PC-9 (cell line): ENCODE results near the gene CNTN5. TPM values are rescaled to one million over a fixed set of nuclear protein-coding genes. Genes with fewer than 3 reads are reported as not detected.

Source experiments
- BruUV-seq: library from RNA; stranded (reverse); fragments of 400-500 nt; replicated peaks from 2 replicates; lab custom pipeline; 2021; lab: Mats Ljungman, UMichigan
- CTCF ChIA-PET: fragments of 300-600 bp; sonication (Branson Sonifier 250); formaldehyde crosslinking; loops from one replicate; lab custom pipeline; 2022; ENCODE audit warnings: antibody characterized with exemption; lab: Charles Lee
- POLR2A ChIA-PET: fragments of 300-600 bp; sonication (Branson Sonifier 250); formaldehyde crosslinking; loops from one replicate; lab custom pipeline; 2022; ENCODE audit warnings: antibody characterized with exemption; ENCODE audit not compliant: unreplicated experiment; lab: Charles Lee
- DNase-seq, 2 experiments: peaks; one replicate each; pipeline versions ENCODE4 v3.0.0 to v3.0.0-alpha.2; 2015 to 2022; ENCODE audit warnings: mixed read lengths in 1 of 2
- H2AFZ ChIP-seq: fragments of 200-600 bp; sonication (generic); 2 replicates; pipeline ENCODE4 v1.8.1; 2017; ENCODE audit warnings: antibody characterized with exemption
- H3F3A ChIP-seq: fragments of 200-600 bp; sonication (generic); 2 replicates; pipeline ENCODE4 v1.8.1; 2017; ENCODE audit warnings: antibody characterized with exemption, mild to moderate bottlenecking, low read depth; ENCODE audit not compliant: insufficient read depth
- H3K27ac ChIP-seq: fragments of 200-600 bp; sonication (generic); 2 replicates; pipeline ENCODE4 v1.6.1; 2016; ENCODE audit warnings: mixed run types
- H3K27me3 ChIP-seq: fragments of 200-600 bp; sonication (generic); 2 replicates; pipeline ENCODE4 v1.6.1; 2016; ENCODE audit warnings: low read depth, mixed run types; ENCODE audit not compliant: insufficient read depth
- H3K36me3 ChIP-seq: fragments of 200-600 bp; sonication (generic); 2 replicates; pipeline ENCODE4 v1.6.1; 2016; ENCODE audit warnings: low read depth, mixed run types
- H3K4me1 ChIP-seq: fragments of 200-600 bp; sonication (generic); replicated peaks from 2 replicates; pipeline ENCODE4 v1.6.1; 2016; ENCODE audit warnings: mixed run types; ENCODE audit not compliant: insufficient read depth
- H3K4me2 ChIP-seq: fragments of 200-600 bp; sonication (generic); 2 replicates; pipeline ENCODE4 v1.6.1; 2017; ENCODE audit warnings: mixed run types
- H3K4me3 ChIP-seq: fragments of 200-600 bp; sonication (generic); 2 replicates; pipeline ENCODE4 v1.6.1; 2016; ENCODE audit warnings: mixed run types
- H3K79me2 ChIP-seq: fragments of 200-600 bp; sonication (generic); 2 replicates; pipeline ENCODE4 v1.6.1; 2017; ENCODE audit warnings: low read depth, mixed run types
- H3K9me2 ChIP-seq: fragments of 200-600 bp; sonication (generic); 2 replicates; pipeline ENCODE4 v1.8.1; 2017; ENCODE audit warnings: mild to moderate bottlenecking; ENCODE audit not compliant: insufficient read depth
- H3K9me3 ChIP-seq: fragments of 200-600 bp; sonication (generic); 2 replicates; pipeline ENCODE4 v1.8.1; 2016; ENCODE audit warnings: low read depth; ENCODE audit not compliant: insufficient read depth
- H4K20me1 ChIP-seq: fragments of 200-600 bp; sonication (generic); 2 replicates; pipeline ENCODE4 v1.8.1; 2017; ENCODE audit not compliant: insufficient read depth
- CTCF ChIP-seq: fragments of 200-600 bp; sonication (generic); conservative IDR thresholded peaks from 2 replicates; pipeline ENCODE4 v1.6.1; 2017; ENCODE audit warnings: mixed run types, antibody characterized with exemption, mild to moderate bottlenecking, moderate library complexity
- EZH2 ChIP-seq: fragments of 200-600 bp; sonication (generic); IDR thresholded peaks from 2 replicates; pipeline ENCODE4 v1.8.0; 2017; ENCODE audit warnings: antibody characterized with exemption, low read depth
- intact Hi-C: fragments of 100-400 bp; cut with micrococcal nuclease; formaldehyde crosslinking; loops from one replicate; pipeline ENCODE4 v1.10.0; 2022; ENCODE audit not compliant: unreplicated experiment
- total RNA-seq: library from RNA; stranded (reverse); gene quantifications from 2 replicates; pipeline ENCODE4 v1.2.3, GENCODE V29; 2021

CNTN5 gene
- total RNA-seq, 1 experiment from 2014 or later: not detected

DNA sequence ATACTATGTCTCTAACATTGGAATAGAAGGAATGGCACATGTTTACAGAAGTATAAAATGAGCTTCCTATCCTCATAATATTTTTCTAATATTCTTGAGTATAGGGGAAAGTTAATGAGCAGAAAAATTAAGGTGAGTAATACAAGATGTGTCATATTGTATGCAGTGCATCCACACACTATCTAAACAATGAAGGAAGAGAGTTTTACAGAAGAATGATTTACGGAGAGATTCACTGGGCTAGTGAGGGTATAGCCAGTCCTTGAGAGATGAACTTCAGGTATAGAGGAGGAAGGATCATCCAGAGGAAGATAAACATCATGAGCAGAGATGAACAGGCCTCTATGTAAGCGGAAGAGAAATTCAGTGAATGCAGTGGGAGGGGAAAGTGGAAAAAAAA, 569.0 kb downstream of the CNTN5 start:
- Histone ChIP-seq H3F3A (no peaks in the 10 kb centered on the region), H3K27me3 (no peaks in the 10 kb centered on the region), H4K20me1 (no peaks in the 10 kb centered on the region), H3K4me2 (no peak overlapping the region), H3K4me1 (no peaks in the 10 kb centered on the region), H3K36me3 (no peaks in the 10 kb centered on the region), H3K9me3 (no peaks in the 10 kb centered on the region), H3K79me2 (no peaks in the 10 kb centered on the region), H3K9me2 (no peaks in the 10 kb centered on the region), H3K27ac (no peak overlapping the region), H3K4me3 (no peak overlapping the region), H2AFZ (no peak overlapping the region)
- intact Hi-C loops: no loop called here
- BruUV-seq: no TSS peak
- TF ChIP-seq CTCF (no peak), EZH2 (no peak)
- CTCF ChIA-PET: no interaction called here
- POLR2A ChIA-PET: no interaction called here
- DNase-seq: no peak

GRCh38 chr11:99592266-99592665, 571.5 kb downstream of the CNTN5 start:
- H2AFZ ChIP-seq: no peak overlapping the region
- H3K36me3 ChIP-seq: no peaks in the 10 kb centered on the region
- POLR2A ChIA-PET: no interaction called here
- no TSS peak for BruUV-seq
- no peak overlapping the region for H3K4me2 ChIP-seq
- H4K20me1 ChIP-seq: no peaks in the 10 kb centered on the region
- no peaks in the 10 kb centered on the region for H3K79me2 ChIP-seq
- no peaks in the 10 kb centered on the region for H3K4me1 ChIP-seq
- H3K9me3 ChIP-seq: no peaks in the 10 kb centered on the region
- H3K27ac ChIP-seq: no peak overlapping the region
- TF ChIP-seq EZH2 (no peak), CTCF (no peak)
- intact Hi-C loops: no loop called here
- DNase-seq: no peak
- H3K4me3 ChIP-seq: no peak overlapping the region
- H3K9me2 ChIP-seq: no peaks in the 10 kb centered on the region
- H3F3A ChIP-seq: no peaks in the 10 kb centered on the region
- no peaks in the 10 kb centered on the region for H3K27me3 ChIP-seq
- CTCF ChIA-PET: no interaction called here

- Histone ChIP-seq H2AFZ (no peak overlapping the region), H3F3A (no peaks in the 10 kb centered on the region), H3K27me3 (no peaks in the 10 kb centered on the region), H4K20me1 (no peaks in the 10 kb centered on the region), H3K36me3 (no peaks in the 10 kb centered on the region), H3K9me3 (no peaks in the 10 kb centered on the region), H3K9me2 (no peaks in the 10 kb centered on the region), H3K4me2 (no peak overlapping the region), H3K79me2 (no peaks in the 10 kb centered on the region), H3K27ac (no peak overlapping the region), H3K4me3 (no peak overlapping the region), H3K4me1 (no peaks in the 10 kb centered on the region)
- no peak for DNase-seq
- TF ChIP-seq EZH2 (no peak), CTCF (no peak)
- intact Hi-C loops: no loop called here
- POLR2A ChIA-PET: no interaction called here
- no TSS peak for BruUV-seq
- CTCF ChIA-PET: no interaction called here
These were observed 572.4 kb downstream of the CNTN5 start for GRCh38 chr11:99593197-99593596.
